Skeletal muscle satellite cell (primary cell): Measurements from ENCODE around the gene CCDC126. TPM values are rescaled to one million over a fixed set of nuclear protein-coding genes. Genes with fewer than 3 reads are reported as not detected.
A peak's percentile ranks its signal among the peaks of the same experiment; 100 is the strongest.
"Not testable (repeated sequence)": the region's sequence is repeated elsewhere in the genome, so short reads cannot be mapped to it uniquely, and the experiment has no call there.

ENCODE experiments used
- H3K27me3 ChIP-seq: 2 replicates; pipeline ENCODE4 v1.7.0; 2013; ENCODE audit warnings: low read length; ENCODE audit not compliant: control insufficient read depth, insufficient read depth
- H3K36me3 ChIP-seq: 2 replicates; pipeline ENCODE4 v1.7.0; 2013; ENCODE audit warnings: mild to moderate bottlenecking, control low read depth, low read length; ENCODE audit not compliant: insufficient read depth
- H3K4me1 ChIP-seq: 2 replicates; pipeline ENCODE4 v1.7.0; 2013; ENCODE audit warnings: low read length; ENCODE audit not compliant: control insufficient read depth, insufficient read depth
- H3K4me2 ChIP-seq: 2 replicates; pipeline ENCODE4 v1.7.0; 2013; ENCODE audit warnings: mild to moderate bottlenecking, low read length
- H3K4me3 ChIP-seq: 2 replicates; pipeline ENCODE4 v1.7.0; 2013; ENCODE audit warnings: low read length
- H3K9ac ChIP-seq: 2 replicates; pipeline ENCODE4 v1.7.0; 2013; ENCODE audit warnings: mild to moderate bottlenecking, low read depth, low read length, moderate library complexity
- H3K9me3 ChIP-seq: replicated peaks from 2 replicates; pipeline ENCODE4 v1.7.0; 2013; ENCODE audit warnings: mild to moderate bottlenecking, control low read depth, low read length
- total RNA-seq: library from RNA; depleted of rRNA; stranded (reverse); fragments of >200 nt; gene quantifications from 2 replicates; pipeline ENCODE4 v1.2.3, GENCODE V29; 2012; rRNA removed

Gene CCDC126, protein sequence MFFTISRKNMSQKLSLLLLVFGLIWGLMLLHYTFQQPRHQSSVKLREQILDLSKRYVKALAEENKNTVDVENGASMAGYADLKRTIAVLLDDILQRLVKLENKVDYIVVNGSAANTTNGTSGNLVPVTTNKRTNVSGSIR
- 5.0 and 5.1 TPM in 2 replicates for total RNA-seq

GRCh38 chr7:23597094-23598091 lies at the start of gene CCDC126:
Gene CCDC126, plus strand, starts transcription at chr7:23597382. Its CDS starts 13,934 bp downstream, at chr7:23611316.
- Histone ChIP-seq H3K4me3 (peak within 1 kb of the TSS; percentile 80), H3K27me3 (peaks cover 7% of the 10 kb centered on the region), H3K9me3 (no peaks in the 10 kb centered on the region), H3K4me2 (peak within 1 kb of the TSS; percentile 88), H3K9ac (peak within 1 kb of the TSS; percentile 81), H3K36me3 (no peaks in the 10 kb centered on the region), H3K4me1 (peaks cover 9% of the 10 kb centered on the region)

GRCh38 chr7:23547662-23548061 lies 49.5 kb upstream of the CCDC126 start:
- H3K4me2 ChIP-seq: no peak overlapping the region
- H3K4me3 ChIP-seq: no peak overlapping the region
- no peak overlapping the region for H3K9ac ChIP-seq
- no peaks in the 10 kb centered on the region for H3K36me3 ChIP-seq
- no peaks in the 10 kb centered on the region for H3K4me1 ChIP-seq
- peaks cover 9% of the 10 kb centered on the region for H3K27me3 ChIP-seq
- no peaks in the 10 kb centered on the region for H3K9me3 ChIP-seq

GRCh38 chr7:23558303-23558702 lies 38.9 kb upstream of the CCDC126 start:
- H3K9ac ChIP-seq: no peak overlapping the region
- peaks cover 17% of the 10 kb centered on the region for H3K27me3 ChIP-seq
- no peak overlapping the region for H3K4me2 ChIP-seq
- no peaks in the 10 kb centered on the region for H3K4me1 ChIP-seq
- no peaks in the 10 kb centered on the region for H3K36me3 ChIP-seq
- no peak overlapping the region for H3K4me3 ChIP-seq
- no peaks in the 10 kb centered on the region for H3K9me3 ChIP-seq

- H3K4me1 ChIP-seq: peaks cover 3% of the 10 kb centered on the region
- H3K36me3 ChIP-seq: no peaks in the 10 kb centered on the region
- no peak overlapping the region for H3K4me2 ChIP-seq
- no peaks in the 10 kb centered on the region for H3K9me3 ChIP-seq
- H3K9ac ChIP-seq: no peak overlapping the region
- H3K27me3 ChIP-seq: no peaks in the 10 kb centered on the region
- no peak overlapping the region for H3K4me3 ChIP-seq
Measured at GRCh38 chr7:23570592-23571200, 26.5 kb upstream of the CCDC126 start.

- H3K27me3 ChIP-seq, H3K4me1 ChIP-seq, H3K9me3 ChIP-seq, H3K9ac ChIP-seq, H3K4me3 ChIP-seq, H3K36me3 ChIP-seq, H3K4me2 ChIP-seq: not testable (repeated sequence)
Measured at GRCh38 chr7:23581975-23582374, 15.2 kb upstream of the CCDC126 start.

DNA sequence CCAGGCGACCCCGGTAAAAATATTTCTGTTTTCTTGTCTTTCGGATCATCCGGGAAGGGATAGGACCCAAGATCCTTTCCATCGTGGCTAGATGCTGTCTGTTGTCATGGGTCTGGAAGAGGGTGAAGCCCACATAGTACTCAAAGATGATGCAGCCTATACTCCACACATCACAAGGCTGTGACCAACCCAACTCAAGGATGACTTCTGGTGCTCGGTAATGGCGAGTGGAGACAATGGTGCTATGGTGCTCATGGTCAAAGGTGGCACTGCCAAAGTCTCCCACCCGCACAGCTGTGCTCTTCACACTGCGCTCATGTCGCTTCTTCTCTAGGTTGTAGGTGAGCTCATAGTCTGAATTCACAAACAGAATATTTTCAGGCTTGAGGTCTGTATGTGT lies 11.9 kb upstream of the CCDC126 start:
- H3K4me3 ChIP-seq, H3K27me3 ChIP-seq, H3K9me3 ChIP-seq, H3K9ac ChIP-seq, H3K4me1 ChIP-seq, H3K36me3 ChIP-seq, H3K4me2 ChIP-seq: not testable (repeated sequence)

GRCh38 chr7:23586159-23586558 lies 11.0 kb upstream of the CCDC126 start:
- no peaks in the 10 kb centered on the region for H3K9me3 ChIP-seq
- no peak overlapping the region for H3K4me2 ChIP-seq
- no peaks in the 10 kb centered on the region for H3K4me1 ChIP-seq
- no peak overlapping the region for H3K9ac ChIP-seq
- H3K27me3 ChIP-seq: no peaks in the 10 kb centered on the region
- no peaks in the 10 kb centered on the region for H3K36me3 ChIP-seq
- H3K4me3 ChIP-seq: no peak overlapping the region

DNA sequence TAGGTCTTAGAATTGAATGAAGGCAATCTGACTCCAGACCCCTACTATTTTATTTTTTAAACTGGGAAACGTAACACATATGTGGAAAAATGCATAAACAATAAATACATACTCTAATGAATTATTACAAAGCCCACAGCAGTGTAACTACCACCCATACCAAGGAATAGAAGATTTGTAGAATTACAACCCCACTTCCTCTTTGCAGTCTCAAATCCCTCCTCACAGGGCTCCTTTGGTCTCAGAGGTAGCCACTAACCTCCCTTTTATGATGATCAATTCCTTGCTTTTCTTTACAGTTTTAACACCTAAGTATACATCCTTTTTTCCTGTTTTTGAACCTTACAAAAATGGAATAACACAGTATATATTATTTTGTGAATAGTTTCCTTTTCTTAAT lies 6.7 kb upstream of the CCDC126 start:
- Histone ChIP-seq H3K36me3 (no peaks in the 10 kb centered on the region), H3K27me3 (peaks cover 3% of the 10 kb centered on the region), H3K9me3 (no peaks in the 10 kb centered on the region), H3K4me3 (no peak overlapping the region), H3K9ac (no peak overlapping the region), H3K4me1 (no peaks in the 10 kb centered on the region), H3K4me2 (no peak overlapping the region)

- H3K9me3 ChIP-seq: no peaks in the 10 kb centered on the region
- H3K4me2 ChIP-seq: no peak overlapping the region
- H3K9ac ChIP-seq: no peak overlapping the region
- no peaks in the 10 kb centered on the region for H3K36me3 ChIP-seq
- H3K4me1 ChIP-seq: peaks cover 7% of the 10 kb centered on the region
- H3K4me3 ChIP-seq: no peak overlapping the region
- H3K27me3 ChIP-seq: peaks cover 7% of the 10 kb centered on the region
Measured at GRCh38 chr7:23593706-23594105, 3.5 kb upstream of the CCDC126 start.

- Histone ChIP-seq H3K4me1 (peaks cover 7% of the 10 kb centered on the region), H3K9me3 (no peaks in the 10 kb centered on the region), H3K4me2 (no peak overlapping the region), H3K36me3 (no peaks in the 10 kb centered on the region), H3K27me3 (peaks cover 7% of the 10 kb centered on the region), H3K9ac (no peak overlapping the region), H3K4me3 (no peak overlapping the region)
Measured at GRCh38 chr7:23594879-23595604, 2.1 kb upstream of the CCDC126 start.

DNA sequence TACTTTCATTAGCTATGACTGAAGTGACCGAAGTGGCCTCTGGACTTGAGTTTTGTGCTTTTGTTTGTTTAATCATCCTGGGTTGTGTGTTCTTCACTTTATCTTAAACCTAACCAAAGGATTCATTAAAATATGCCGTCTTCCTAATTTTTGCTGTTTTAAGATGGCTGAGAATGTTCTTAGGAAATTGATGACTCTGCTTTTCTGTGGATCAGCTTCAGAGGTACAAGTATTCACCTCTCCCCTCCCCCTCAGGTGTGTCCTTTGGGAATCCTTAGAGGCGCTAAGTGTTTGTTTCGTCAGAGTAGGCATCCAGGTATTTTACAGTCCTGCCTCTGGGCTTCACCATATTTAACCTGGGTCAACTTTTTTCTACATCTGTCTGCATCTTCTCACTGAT lies 1.1 kb downstream of the CCDC126 start:
- Histone ChIP-seq H3K9me3 (no peaks in the 10 kb centered on the region), H3K9ac (peak overlapping the region; percentile 81), H3K36me3 (no peaks in the 10 kb centered on the region), H3K4me2 (peak overlapping the region; percentile 88), H3K27me3 (peaks cover 7% of the 10 kb centered on the region), H3K4me1 (peaks cover 9% of the 10 kb centered on the region), H3K4me3 (peak overlapping the region; percentile 80)
